8988T (cell line): ENCODE measurements around the gene ZNF546.
"Not testable (repeated sequence)": the region's sequence is repeated elsewhere in the genome, so short reads cannot be mapped to it uniquely, and the experiment has no call there.

Source experiments
- DNase-seq: peaks from one replicate; pipeline ENCODE4 v3.0.0; 2011

The ZNF546 gene

DNA sequence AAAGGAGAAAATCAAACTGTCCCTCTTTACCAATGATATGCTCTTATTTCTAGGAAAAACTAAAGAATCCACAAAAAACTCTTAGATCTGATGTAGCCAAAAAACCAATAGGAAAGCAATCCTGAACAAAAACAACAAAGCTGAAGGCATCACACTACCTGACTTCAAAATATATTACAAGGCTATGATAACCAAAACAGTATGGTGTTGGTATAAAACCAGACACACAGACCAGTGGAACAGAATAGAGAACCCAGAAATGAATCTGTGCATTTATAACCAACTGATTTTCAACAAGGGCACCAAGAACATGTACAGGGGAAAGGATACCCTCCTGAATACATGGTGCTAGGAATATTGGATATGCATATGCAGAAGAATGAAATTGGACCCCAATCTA lies 9.7 kb upstream of the ZNF546 start:
- no peak for DNase-seq

- no peak for DNase-seq
These were observed 9.3 kb upstream of the ZNF546 start for GRCh38 chr19:39987596-39987995.

- no peak for DNase-seq
These were observed 3.3 kb upstream of the ZNF546 start for GRCh38 chr19:39993605-39994004.

DNA sequence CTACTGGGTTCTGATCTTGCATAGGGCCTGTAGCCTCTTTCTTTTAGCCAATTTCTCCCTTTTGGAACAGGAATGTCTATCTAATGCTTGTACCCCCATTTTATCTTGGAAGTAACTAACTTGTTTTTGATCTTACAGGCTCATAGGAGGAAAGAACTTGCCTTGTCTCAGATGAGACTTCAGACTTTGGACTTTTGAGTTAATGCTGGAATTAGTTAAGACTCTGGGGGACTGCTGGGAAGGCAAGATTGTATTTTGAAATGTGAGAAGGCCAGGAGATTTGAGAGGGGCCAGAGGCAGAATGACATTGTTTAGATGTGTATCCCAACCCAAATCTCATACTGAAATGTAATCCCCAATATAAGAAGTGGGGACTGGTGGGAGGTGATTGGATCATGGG lies 2.5 kb upstream of the ZNF546 start:
- no peak for DNase-seq

GRCh38 chr19:39995794-39996193 lies 1.1 kb upstream of the ZNF546 start:
- DNase-seq = no peak

GRCh38 chr19:39996218-39996810 lies 546 bp upstream of the ZNF546 start:
- DNase-seq = no peak

DNA sequence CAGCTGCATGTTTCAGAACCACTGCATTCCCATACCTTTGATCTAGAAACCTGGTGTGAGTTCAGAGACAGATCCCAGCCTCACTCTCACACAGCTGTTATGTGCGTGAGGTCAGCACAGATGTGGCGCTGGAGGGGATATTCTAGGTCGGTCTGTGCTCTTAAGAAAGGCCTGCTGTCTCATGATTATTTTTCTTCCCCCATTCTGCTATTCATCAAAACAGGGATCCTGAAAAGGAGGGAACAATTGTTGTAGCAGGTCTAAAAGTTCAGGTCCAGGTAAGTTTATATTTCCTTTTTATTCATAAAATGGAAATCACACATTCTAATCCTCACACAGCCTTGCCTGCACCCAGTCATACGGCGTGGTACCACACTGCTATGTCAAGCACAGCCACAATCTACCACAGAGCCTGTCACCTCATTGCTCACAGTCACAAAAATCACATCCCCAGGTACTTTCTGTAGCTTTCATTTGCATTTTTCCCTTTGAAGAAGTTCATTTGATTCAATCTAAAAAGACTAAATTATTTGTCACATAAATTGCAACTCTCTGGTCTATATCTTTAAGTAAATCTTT lies 867 bp downstream of the ZNF546 start:
- DNase-seq = no peak

DNA sequence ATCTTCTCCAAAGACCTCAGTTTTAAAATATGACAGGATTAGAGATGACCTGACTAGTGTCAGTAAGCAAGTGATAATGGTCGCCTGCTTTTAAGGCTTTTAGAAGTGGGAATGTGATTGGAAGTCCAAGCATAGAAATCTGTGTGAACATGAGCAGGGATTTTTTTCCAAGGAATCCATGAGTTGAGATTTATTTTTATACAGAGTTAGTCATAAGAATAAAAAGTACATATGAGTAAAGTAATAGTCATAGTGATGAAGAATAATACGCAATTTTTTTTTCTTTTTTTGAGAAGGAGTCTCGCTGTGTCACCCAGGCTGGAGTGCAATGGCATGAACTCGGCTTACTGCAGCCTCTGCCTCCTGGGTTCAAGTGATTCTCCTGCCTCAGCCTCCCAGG lies 1.6 kb downstream of the ZNF546 start:
- no peak for DNase-seq

- no peak for DNase-seq
These were observed 8.9 kb downstream of the ZNF546 start for GRCh38 chr19:40005691-40006272.

DNA sequence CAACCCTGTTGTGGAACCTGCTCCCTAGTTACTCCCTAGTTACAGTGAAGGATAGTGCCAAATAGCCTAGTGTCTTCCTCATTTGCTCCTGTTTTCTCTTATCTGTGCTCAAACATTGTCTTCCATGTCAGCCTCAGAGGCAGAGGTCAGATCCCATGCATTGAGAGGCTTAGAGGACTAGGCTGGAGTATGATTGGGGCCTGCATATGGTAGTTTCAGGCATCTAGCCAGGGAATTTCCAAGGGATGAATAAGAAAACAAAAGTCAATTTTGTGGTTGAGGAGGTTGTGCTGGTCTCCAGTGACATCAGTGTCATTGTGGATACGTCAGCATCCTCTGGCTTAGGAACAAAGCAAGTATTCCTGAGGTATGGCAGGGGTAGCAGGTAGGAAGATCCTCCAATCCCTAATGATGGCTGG lies 9.4 kb downstream of the ZNF546 start:
- no peak for DNase-seq

- DNase-seq = no peak
These were observed 12.8 kb downstream of the ZNF546 start for GRCh38 chr19:40009674-40010073.

DNA sequence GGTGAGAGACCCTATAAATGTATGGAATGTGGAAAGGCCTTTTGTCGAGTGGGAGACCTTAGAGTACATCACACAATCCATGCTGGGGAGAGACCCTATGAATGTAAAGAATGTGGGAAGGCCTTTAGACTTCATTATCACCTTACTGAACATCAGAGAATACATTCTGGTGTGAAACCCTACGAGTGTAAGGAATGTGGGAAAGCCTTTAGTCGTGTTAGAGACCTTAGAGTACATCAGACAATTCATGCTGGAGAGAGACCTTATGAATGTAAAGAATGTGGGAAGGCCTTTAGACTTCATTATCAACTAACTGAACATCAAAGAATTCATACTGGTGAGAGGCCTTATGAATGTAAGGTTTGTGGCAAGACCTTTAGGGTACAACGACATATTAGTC lies 17.1 kb downstream of the ZNF546 start:
- no peak for DNase-seq

GRCh38 chr19:40023969-40024368 lies 27.1 kb downstream of the ZNF546 start:
- DNase-seq = no peak

DNA sequence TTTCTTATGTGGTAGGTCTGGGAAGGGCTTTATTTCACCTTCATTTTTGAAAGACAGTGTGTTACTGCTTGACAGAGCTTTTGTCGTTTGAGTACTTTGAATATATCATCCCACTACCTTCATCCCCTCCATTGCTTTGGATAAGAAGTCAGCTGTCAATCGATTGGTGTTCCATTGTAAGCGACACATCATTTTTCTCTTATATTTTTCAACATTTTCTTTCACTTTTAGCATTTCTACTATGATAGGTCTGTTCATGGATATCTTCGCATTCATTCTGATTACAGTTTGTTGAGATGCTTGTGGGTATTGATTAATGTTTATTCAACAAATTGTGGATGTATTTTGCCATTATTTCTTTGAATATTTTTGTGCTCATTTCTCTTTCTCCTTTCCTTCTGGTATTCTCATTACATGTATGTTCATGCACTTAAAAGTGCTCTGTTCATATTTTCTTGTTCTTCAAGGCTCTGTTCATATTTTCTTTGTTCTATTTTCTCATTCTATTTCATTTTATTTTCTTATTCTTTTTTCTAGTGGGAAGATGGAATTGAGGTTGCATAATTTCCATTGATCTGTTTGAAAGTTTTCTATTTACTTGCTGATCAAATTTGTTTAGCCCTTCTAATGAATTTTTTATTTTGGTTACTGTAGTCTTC lies 29.2 kb downstream of the ZNF546 start:
- DNase-seq = no peak

DNA sequence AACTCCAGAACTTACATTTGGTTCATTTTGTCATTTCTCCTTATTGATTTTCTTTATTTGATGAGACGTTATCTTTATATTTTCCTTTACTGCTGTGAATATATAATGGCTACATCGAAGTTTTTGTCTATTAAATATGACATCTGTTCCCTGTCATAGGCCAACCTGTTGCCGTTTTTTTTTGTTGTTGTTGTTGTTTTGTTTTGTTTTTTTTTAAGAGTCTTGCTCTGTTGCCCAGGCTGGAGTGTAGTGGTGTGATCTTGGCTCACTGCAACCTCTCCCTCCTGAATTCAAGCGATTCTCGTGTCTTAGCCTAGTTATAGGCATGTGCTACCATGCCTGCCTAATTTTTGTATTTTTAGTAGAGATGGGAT lies 29.7 kb downstream of the ZNF546 start:
- no peak for DNase-seq

DNA sequence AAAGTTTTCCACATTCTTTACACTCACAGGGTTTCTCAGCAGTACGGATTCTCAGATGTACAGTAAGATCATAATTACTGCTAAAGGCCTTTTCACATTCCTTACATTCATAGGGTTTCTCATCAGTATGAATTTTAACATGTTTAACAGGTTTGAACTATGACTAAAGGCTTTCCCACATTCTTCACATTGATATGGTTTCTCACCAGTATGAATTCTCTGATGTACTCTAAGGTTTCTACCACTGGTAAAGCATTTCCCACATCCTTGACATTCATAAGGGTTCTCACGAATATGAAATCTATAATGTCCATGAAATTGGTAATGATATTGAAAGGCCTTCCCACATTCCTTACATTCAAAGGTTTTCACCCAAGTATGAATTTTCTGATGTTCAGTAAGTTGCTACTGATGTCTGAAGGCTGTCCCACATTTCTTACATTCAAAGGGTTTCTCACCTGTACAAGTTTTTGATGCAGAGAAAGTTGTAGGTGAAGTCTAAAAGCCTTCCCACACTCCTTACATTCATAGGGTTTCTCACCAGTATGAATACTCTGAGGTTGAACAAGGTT lies 37.2 kb downstream of the ZNF546 start:
- no peak for DNase-seq

- no peak for DNase-seq
These were observed 39.1 kb downstream of the ZNF546 start for GRCh38 chr19:40035996-40036395.

DNA sequence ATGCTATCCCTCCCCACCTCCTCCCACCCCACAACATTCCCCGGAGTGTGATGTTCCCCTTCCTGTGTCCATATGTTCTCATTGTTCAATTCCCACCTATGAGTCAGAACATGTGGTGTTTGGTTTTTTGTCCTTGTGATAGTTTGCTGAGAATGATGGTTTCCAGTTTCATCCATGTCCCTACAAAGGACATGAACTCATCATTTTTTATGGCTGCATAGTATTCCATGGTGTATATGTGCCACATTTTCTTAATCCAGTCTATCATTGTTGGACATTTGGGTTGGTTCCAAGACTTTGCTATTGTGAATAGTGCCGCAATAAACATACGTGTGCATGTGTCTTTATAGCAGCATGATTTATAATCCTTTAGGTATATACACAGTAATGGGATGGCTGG lies 41.2 kb downstream of the ZNF546 start:
- not testable (repeated sequence) for DNase-seq

DNA sequence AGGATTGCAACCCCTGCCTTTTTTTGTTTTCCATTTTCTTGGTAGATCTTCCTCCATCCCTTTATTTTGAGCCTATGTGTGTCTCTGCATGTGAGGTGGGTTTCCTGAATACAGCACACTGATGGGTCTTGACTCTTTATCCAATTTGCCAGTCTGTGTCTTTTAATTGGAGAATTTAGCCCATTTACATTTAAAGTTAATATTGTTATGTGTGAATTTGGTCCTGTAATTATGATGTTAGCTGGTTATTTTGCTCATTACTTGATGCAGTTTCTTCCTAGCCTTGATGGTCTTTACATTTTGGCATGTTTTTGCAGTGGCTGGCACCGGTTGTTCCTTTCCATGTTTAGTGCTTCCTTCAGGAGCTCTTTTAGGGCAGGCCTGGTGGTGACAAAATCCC lies 44.9 kb downstream of the ZNF546 start:
- not testable (repeated sequence) for DNase-seq

DNA sequence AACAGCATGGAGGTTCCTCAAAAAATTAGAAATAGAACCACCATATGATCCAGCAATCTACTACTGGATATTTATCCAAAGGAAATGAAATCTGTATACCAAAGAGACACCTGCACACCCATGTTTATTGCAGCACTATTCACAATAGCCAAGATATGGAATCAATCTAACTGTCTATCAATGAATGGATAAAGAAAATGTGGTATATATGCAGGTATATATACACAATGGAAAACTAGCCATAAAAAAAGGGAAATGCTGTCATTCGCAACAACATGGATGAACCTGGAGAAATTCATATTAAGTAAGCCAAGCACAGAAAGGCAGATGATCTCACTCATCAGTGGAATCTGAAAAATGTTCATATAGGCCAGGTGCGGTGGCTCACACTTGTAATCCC lies 56.6 kb downstream of the ZNF546 start:
- DNase-seq = no peak

GRCh38 chr19:40054632-40055031 lies 57.8 kb downstream of the ZNF546 start:
- DNase-seq = no peak

DNA sequence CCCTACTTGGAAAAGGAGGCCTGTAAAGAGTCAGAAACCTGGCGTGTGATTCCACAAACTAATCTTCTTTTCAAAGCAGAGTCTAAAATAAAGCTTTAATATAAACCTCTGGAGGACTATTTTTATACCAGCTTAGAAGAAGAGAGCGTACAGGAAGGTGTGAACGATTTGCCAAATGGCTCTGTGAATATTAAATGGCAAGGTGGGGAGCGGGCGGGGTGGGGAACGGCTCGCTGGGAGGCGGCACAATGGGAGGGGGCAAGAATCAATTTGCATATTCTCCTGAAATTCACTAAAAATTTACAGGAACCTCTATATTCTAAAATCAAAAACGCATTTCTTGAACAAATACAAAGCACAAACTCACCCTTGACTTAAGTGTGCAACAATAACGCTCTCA lies 58.2 kb downstream of the ZNF546 start:
- DNase-seq = no peak

GRCh38 chr19:40055832-40056504 lies 59.1 kb downstream of the ZNF546 start, which contains the start of gene ZNF780B:
TSS of gene ZNF780B (minus strand) at chr19:40056231. CDS start at chr19:40050332, 5,899 bp downstream.
- peak; percentile 28 for DNase-seq
